ENCODE data around the gene CFAP43.

CFAP43 gene

DNA sequence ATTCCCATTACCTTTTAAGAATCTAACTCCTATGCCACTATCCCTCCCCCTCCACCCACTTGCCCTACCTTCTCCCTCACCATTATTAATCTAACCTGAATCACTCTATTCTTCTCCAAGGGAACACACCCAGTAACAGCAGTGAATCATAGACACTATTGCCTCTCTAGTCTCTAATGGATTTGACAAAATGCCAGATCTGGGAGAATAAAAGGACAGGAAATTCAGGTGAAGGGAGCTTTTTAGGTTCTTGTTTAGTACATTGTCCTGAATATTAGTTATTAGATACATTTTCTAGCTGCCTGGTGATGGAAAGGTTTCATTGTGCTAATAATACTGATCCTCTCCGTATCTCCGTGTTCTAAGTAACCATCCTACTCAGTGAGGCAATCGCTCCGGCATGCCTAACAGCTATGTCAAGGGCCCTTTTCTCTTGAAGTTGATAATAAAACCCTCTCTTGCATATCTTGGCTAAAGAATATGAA, 114.3 kb downstream of the CFAP43 start:
- H3K36me3 ChIP-seq (replicated peaks) = no peaks in the 10 kb centered on the region
- in situ Hi-C loops (cut with HindIII; ENCODE audit: low pct_ligation_motif_present, low sequenced_read_pairs) = no loop called here
- no peak overlapping the region for H3K4me3 ChIP-seq (ENCODE audit: low read depth, low read length)
- H3K27ac ChIP-seq = no peak overlapping the region
- TF ChIP-seq, protein P1, sequence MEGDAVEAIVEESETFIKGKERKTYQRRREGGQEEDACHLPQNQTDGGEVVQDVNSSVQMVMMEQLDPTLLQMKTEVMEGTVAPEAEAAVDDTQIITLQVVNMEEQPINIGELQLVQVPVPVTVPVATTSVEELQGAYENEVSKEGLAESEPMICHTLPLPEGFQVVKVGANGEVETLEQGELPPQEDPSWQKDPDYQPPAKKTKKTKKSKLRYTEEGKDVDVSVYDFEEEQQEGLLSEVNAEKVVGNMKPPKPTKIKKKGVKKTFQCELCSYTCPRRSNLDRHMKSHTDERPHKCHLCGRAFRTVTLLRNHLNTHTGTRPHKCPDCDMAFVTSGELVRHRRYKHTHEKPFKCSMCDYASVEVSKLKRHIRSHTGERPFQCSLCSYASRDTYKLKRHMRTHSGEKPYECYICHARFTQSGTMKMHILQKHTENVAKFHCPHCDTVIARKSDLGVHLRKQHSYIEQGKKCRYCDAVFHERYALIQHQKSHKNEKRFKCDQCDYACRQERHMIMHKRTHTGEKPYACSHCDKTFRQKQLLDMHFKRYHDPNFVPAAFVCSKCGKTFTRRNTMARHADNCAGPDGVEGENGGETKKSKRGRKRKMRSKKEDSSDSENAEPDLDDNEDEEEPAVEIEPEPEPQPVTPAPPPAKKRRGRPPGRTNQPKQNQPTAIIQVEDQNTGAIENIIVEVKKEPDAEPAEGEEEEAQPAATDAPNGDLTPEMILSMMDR (IDR thresholded peaks at IDR 0.05; ENCODE audit: low read depth, low read length, missing control alignments) = no peak
- DNase-seq = no peak
- no peaks in the 10 kb centered on the region for H3K27me3 ChIP-seq (replicated peaks)

DNA sequence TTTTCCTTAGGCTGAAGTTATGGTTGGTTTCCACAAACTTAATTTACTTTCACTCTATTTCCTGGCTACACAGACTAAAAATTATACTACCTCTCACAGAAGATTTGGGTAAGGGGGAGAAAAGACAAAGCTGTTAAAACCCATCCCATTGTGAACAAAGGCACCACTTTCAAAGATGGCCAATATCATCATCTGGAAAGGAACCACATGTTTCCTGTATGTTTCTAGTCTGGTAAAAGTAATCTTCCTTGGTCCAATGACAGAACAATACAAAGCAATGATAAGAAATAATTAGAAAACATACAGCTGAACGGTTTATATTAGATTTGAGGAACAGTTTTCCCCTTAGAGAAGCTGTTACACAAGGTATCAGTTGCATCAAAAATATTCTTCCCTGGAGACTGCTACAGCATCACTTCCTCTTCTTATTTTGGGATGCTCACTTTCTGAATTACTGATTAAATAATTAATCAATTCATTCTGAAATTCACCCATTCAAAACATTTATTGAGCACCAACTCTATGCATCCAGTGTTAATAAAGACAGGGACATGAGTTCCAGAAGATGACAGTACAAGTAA, 118.7 kb downstream of the CFAP43 start:
- no peaks in the 10 kb centered on the region for H3K36me3 ChIP-seq (replicated peaks)
- no peaks in the 10 kb centered on the region for H3K27me3 ChIP-seq (replicated peaks)
- no peak for DNase-seq
- no peak overlapping the region for H3K4me3 ChIP-seq (ENCODE audit: low read depth, low read length)
- H3K27ac ChIP-seq = no peak overlapping the region
- TF ChIP-seq, protein P1 (IDR thresholded peaks at IDR 0.05; ENCODE audit: low read depth, low read length, missing control alignments) = no peak
- in situ Hi-C loops (cut with HindIII; ENCODE audit: low pct_ligation_motif_present, low sequenced_read_pairs) = no loop called here

DNA sequence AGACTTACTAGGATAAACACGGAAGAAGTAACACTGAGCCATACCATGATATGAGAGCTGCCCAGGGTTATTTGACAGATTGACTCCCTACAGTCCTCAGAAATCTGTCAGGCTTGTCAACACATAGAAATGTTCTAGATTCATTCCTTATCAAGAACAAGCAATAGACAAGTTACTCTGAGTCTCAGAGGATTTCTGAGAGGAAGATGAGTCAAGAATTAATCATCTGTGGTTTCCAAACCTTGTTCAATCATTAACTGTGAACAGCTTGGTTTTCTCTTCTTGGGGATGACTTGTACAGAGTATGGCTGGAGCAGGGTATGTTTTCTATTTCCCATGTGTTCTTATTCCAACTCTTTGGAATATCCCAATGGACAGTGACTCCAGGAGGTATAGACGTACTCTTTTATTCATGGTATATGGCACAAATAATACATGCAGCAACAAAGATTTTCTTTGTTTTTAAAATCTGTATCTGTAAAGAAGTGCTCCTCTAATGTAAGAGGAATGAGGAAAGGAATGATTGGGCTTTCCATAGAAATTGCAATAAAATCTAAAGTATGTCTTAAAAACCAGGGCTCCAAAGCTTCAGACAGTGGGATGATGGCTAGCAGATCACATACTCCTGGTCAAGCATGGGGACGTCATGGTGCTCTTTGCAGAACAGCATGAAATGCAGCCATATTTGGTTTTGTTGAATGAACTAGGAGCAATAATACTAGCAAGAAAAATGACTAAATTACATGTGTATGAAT, 122.1 kb downstream of the CFAP43 start:
- in situ Hi-C loops (cut with HindIII; ENCODE audit: low pct_ligation_motif_present, low sequenced_read_pairs) = no loop called here
- DNase-seq = peak; percentile 84
- peak overlapping the region; percentile 87 for H3K27ac ChIP-seq

DNA sequence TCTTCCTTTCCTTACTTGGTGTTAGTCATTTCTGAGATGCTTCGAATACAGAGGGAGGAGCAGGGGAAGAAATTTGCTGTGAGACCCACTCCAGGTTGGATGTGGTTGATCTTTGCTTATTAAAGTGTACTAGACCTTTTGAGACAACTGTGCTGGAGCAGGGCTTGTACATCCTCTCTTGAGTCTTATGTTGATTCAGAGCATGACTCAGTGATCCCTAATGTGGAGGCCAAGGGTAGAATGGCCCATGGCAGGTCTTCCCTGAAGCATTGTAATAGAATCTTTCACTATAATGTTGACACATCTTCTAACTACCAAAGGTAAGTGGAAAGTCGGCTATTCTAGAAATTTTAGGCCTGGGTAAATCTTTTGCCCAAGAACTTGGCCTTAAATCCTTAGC, 127.2 kb downstream of the CFAP43 start:
- H3K4me3 ChIP-seq (ENCODE audit: low read depth, low read length) = no peak overlapping the region
- TF ChIP-seq, protein P1 (IDR thresholded peaks at IDR 0.05; ENCODE audit: low read depth, low read length, missing control alignments) = no peak
- no peaks in the 10 kb centered on the region for H3K27me3 ChIP-seq (replicated peaks)
- in situ Hi-C loops (cut with HindIII; ENCODE audit: low pct_ligation_motif_present, low sequenced_read_pairs) = no loop called here
- no peaks in the 10 kb centered on the region for H3K36me3 ChIP-seq (replicated peaks)
- DNase-seq = peak; percentile 38
- H3K27ac ChIP-seq = no peak overlapping the region

More for the DNA sequence above, 122.1 kb downstream of the CFAP43 start:
- no peak overlapping the region for H3K4me3 ChIP-seq (ENCODE audit: low read depth, low read length)
- TF ChIP-seq, protein P1 (IDR thresholded peaks at IDR 0.05; ENCODE audit: low read depth, low read length, missing control alignments) = no peak
- no peaks in the 10 kb centered on the region for H3K36me3 ChIP-seq (replicated peaks)
- no peaks in the 10 kb centered on the region for H3K27me3 ChIP-seq (replicated peaks)

DNA sequence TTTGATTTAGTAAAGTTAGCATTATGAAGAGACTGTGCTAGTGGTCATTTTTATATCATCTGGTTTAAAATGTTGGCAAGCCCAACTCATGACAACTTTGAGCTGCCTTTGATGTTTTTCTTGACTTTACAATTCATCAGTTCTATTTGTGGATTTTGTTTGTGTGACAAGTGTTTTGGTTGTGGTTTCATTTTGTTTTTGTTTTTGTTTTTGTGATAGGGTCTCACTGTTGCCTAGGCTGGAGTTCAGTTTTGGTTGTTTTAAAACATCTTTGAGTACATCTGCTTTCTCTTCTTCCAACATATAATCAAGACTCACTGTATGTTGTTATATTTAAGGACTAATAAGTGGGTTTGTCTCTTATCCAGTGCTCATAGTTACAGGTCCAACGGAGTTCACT, 127.7 kb downstream of the CFAP43 start:
- no peaks in the 10 kb centered on the region for H3K36me3 ChIP-seq (replicated peaks)
- no peak overlapping the region for H3K4me3 ChIP-seq (ENCODE audit: low read depth, low read length)
- no peaks in the 10 kb centered on the region for H3K27me3 ChIP-seq (replicated peaks)
- no peak overlapping the region for H3K27ac ChIP-seq
- no peak for DNase-seq
- in situ Hi-C loops (cut with HindIII; ENCODE audit: low pct_ligation_motif_present, low sequenced_read_pairs) = no loop called here
- TF ChIP-seq, protein P1 (IDR thresholded peaks at IDR 0.05; ENCODE audit: low read depth, low read length, missing control alignments) = no peak

Data from brain microvascular endothelial cell (primary cell).